GM18508 (cell line): ENCODE measurements around the gene FARS2.

ENCODE experiments used
- ATAC-seq: cut with Tn5 transposase; IDR thresholded peaks from one replicate; pipeline ENCODE4 v1.9.1; 2021; ENCODE audit warnings: moderate number of reproducible peaks; ENCODE audit not compliant: insufficient read depth, unreplicated experiment

The FARS2 gene

DNA sequence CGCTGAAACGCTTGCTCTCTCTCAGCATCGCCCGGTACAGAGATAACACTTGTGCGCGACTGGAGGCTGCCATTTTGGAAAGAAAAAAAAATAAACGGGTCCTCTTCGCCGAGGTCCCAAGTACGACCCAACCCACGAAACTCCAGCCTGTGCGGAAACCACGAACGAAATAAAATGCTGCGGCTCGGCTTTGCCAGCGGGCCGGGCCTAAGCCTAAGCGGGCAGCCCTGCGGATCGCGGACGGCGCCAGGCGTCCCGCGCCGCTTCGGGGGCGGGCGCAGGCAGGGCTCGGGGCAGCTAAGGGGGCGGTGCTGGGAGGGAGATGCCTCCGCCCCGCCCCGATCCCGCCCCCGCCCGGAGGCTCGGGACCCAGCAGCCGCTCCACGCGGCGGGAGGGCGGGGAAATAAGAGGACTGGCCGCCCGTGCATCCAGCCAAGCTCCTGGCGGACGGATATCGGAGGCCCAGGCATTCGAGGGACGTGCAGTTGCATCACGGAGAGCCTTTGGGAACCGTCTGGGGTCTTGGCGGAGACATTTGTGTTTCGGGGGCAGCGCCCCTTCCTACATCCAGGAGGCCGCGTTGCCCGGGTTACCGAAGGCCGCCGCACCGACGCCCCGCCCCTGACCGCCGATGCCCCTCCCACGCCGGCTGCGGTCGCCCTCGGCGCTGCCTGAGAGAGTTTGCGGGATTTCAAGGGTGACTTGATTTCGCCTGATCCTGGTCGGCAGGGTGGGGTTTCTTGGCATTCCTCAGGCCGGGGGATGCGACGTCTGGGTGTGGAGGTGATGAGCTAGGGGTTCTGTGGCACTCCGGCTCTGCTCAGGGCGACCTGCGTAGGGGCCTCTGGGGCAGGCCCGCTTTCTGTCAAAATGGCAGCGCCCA, at the start of gene FARS2, which contains the start of gene LYRM4:
Gene FARS2 (plus strand): TSS at position 853 of the 884 bp plus-strand sequence.
Gene LYRM4 (minus strand): TSS at position 290 of the 884 bp plus-strand sequence. CDS start 217 bp downstream, at position 73.
- peak; percentile 49 for ATAC-seq

DNA sequence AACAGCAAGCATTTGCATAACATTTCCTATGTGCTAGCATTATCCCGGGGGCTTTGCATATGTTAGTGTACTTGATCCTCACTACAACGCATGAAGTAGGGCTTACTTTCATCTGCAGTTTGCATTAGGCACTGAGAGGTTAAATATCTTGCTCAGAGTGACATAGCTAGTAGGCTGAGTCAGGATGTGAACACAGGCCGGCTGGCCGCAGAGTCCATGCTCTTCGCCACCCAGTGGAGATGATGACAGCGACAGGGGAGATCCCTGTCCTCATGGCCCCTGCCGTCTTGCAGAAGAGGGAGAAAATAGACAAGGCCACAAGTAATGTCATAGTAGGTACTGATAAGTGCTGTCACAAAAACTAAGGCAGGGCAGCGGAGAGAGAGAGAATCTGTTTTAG, 47.5 kb upstream of the FARS2 start:
- ATAC-seq, result no peak

DNA sequence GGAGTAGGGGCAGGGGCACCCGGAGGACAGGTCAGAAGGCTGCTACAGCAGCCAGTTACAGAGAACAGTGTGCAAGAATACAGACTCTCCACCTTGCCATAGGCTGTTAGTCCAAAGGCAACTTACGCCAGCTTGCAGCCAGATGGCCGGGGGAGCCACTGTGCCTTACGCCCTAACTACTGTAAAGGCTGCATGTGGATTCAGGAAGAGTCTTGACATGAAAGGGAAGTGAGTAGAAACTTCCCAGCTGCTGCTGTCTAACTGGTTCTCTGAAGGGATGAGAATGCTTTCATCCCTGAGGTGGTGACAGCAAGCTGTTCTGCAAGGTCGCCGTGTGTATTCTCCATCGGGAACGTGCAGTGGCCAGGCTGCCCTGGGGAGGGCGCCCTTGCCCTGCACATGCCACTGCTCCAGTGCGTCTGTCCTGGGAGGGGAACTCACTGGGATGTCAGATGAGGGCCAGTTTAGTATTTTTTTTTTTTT, 46.7 kb upstream of the FARS2 start:
- ATAC-seq, result no peak

DNA sequence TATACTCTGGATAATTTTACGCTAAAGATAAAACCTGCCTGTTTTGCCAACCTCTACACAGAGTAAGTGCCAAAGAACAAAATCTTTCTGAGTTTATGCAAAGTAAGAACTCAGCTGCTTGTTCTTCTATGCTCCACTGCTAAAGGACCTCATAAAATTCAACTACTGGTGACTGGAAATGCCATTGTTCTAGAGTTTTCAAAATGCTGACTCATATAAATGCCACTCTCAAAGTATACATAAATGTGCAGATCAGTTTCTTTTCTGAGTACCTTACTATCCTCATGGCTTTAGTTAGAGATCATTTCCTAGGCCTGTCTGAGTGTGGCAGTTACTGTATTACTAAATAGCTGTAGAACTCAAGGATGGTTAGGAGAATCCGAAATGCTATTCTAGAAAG, 46.2 kb upstream of the FARS2 start:
- no peak for ATAC-seq

DNA sequence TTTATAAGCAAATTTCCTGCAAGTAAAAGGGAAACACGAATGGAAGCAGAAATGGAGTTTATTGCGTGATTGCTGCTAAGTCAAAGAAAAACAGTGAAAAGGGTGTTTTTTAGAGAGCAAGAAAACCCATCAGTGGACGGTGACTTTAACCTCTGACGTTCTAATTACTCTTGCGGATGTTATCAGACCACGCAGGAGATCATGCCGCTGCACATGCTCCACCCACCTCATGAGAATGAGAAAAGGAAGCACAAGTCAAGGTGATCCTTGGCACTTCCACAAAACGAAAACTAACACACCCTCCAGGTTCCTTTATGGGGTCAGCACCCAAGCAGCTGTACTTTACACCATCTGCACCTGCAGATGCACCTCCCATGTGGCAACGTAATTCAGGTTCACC, 45.5 kb upstream of the FARS2 start:
- no peak for ATAC-seq

DNA sequence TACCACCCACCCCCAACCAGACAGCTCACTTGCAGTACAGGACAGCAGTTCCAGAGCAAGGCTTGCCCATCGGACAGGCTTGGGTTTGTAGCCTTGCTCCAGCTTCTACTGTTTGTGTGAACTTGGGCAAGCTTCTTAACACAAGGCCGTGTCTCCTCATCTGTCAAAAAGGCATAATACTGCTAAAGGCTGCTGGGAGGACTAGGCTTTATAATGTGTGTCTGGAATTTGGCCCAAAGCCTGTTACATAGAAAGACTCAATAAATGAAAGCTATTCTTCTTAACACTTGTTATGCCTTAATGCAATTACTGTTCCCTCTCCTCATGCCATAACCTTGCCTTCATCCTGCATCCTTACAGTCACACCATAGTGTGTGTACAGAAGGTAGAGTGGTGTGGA, 44.0 kb upstream of the FARS2 start:
- ATAC-seq, result no peak

DNA sequence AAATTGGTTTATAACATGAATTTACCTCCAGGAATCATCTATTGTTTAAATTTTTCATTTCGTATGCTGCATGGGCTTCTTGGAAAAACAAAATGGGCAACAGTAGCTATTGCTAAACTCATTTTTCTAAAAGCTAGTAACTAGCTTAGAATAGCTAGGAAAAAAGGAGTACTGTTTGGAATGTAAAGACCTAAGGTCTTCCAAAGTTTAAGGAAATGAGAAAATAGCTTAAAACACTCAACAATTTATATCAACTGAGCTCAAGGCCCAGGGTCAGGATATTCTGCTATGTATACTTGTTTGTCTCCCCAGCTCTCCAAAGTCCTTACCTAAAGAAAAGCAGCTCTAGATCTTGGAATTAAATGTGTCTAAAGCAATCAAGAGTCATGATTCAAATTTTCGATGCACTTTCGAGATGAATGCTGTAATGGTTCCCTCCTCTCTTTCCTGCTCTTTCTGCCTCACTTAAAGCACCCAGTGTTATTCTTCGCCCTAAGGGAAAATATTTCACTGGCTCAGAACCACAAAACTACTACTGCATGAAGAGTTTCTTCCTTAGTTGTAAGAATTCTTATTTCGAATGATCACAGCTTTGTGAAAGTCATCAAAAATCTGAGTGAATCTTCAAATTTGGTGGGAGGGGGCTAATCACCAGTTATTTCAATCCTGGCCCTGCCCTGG, 42.2 kb upstream of the FARS2 start:
- no peak for ATAC-seq

DNA sequence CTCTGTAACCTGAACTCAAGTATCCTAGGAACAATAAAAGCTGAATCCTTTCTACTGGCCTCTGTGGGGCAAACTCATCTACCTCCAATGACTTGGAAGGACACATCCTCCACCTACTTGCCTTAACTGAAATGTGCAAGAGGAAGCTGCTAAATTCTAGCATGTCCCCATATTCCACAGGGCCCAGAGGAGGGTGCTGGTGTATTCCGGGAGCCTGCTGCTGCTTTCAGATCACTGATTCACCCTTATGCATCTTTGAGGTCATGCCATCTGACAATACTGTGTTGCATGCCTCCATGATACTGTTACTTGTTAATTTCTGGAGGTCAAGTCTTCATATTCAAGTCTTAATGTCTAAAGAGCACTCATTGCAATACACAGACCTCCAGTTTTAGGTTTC, 40.9 kb upstream of the FARS2 start:
- no peak for ATAC-seq

DNA sequence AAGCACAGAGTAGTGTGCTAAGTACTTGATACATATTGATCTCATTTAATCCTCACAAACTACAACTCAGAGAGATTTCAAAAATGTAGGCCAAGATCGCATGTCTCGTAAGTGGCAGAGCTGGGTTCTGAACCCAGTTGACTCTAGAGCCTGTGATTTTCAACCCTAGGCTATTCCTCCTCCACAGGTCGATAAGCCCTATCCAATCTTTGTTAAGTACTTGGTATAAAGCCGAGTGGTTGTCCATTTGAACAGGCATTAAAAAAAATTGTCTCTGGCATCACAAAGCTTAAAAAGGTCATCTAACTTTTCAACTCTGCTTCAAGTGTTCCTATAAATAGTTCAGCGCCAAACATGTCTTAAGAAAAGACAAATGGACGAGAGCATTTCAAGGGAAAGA, 38.0 kb upstream of the FARS2 start:
- ATAC-seq, result no peak

DNA sequence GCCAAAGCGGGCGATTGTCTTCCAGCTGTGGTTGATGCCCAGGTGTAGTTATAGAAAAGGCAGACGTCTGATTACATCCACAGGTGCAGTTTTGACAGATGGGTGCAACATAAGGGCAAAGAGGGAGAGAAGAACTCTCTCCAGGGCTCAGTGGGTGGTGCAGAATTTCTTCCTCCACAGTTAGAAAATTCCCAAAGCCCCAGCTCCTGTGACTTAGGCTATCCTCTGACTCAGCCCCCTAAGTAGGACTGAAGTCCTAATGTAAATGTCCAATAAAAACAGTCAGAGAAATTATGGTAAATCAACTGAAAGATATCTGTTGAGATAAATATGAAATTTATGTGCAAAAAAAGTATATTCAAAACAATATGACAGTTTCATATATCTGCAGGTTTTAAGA, 32.0 kb upstream of the FARS2 start:
- ATAC-seq, result no peak

DNA sequence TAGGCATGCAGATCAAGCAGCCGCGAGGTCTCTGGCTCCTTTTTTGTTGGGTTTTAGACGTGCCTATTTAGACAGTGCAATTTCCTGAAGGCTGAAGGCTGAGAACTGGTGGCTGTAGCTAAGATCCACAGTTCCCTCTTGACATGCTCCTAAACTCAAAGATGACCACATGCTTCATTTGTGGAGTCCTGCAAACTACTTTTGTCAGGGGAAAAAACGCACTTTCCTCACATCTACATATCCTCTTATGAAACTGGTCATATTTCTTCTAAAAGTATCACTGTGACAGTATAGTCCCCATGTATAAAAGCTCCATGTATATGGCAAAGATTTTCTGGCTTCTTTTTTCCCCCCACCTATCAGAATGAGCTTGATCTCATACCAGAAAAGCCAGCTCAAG, 31.2 kb upstream of the FARS2 start:
- no peak for ATAC-seq

DNA sequence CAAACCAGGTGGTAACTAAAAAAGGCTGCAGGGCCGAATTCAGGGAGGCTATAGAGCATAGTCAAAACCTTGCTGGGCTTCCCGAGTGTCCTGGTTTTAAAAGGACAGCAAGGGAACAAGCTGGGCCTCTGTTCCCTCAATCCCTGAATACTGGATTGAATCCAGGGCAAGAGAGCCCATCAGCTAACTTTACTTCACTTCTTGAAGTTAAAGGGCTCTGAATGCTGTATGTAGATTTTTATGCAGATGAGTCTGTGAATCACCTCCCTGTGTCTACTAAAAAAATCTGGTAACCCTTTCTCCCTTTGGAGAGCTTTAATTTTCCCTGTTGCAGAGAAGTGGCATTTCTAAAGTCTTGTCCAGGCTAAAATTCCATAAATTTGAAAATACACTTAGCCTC, 30.0 kb upstream of the FARS2 start:
- ATAC-seq, result no peak

DNA sequence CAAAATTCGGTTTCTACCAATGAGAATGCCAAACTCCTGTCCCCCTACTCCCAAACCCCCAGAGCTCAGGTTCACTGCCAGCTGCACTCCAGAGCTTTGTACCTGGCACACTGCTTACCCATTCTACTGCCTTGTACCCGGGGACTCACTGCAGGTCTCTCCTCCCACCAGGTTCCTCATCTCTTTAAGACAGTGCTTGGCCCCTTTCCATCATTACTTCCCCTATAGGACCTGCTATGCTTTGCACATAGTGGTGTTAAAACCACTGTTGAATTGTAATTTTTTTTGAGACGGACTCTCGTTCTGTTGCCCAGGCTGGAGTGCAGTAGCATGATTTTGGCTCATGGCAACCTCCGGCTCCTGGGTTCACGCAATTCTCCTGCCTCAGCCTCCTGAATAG, 26.4 kb upstream of the FARS2 start:
- no peak for ATAC-seq

DNA sequence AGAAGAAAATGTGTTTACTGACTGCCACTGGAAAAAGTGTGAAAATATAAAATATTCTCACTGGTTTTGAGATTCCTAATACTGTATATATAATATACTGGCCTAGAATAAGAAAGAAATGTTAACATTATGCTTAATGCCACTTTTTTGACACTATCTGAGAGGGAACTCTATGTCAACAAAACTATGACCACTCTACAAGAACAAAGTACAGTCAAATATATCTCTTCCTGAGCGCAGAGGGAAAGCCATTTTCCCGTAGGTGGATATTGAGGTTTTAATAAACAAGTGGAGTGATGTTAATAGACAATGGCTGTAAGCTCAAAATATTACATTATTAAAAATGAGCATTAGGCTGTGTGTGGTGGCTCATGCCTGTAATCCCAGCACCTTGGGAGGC, 25.5 kb upstream of the FARS2 start:
- no peak for ATAC-seq

DNA sequence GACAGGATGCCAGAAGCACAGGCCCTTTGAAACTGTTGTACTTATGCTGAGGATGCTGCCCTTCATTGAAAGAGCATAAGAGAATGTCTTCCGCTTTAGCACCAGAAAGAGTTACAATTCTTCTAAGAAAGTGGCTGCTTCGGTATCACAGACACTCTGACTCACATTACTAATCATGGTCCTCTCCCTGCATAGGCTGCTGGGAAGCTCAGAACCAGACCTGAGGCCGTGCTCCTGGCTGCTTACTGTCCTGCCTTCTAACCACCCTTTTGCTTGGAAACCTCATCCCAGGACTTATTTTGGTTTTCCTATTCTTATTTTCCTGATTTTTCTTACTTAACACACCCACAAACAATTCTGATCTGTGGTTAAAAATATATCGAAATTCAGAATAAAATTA, 23.5 kb upstream of the FARS2 start:
- no peak for ATAC-seq

DNA sequence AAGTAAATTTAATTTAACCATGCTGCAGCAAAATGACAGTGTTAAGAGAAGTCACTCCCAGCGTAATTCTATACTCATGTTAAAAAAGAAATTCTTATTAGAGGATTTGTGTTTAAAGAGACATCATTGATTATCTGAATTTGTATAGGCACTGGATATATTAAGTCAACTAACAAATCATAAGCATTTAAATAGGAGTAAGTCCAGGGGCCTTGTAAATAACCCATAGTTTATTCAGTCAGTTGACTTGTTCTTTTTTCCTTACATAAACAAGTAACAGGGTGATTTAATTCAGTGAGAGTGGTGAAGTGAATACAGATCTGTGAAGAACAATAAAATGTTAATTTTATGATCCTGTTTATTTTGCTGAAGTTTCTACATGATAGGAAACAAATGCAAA, 23.0 kb upstream of the FARS2 start:
- ATAC-seq, result no peak

DNA sequence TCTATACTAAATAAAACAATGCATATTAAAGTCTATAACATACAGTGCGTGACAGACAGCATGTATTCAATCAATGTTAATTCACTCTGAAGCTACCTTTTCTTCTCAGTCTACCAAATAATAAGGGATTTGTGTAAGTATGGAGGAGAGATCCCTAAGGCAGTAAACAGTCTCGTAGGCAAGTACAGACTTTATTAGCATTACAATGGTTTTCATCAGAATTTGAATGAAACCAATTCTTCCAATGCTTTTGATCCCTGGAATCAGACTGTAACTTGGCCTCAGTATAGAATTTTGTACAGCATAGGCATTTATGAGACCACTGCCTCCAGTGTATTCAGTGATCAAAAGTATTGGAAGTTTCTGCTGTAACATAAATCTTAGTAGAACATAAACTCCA, 20.1 kb upstream of the FARS2 start:
- no peak for ATAC-seq

DNA sequence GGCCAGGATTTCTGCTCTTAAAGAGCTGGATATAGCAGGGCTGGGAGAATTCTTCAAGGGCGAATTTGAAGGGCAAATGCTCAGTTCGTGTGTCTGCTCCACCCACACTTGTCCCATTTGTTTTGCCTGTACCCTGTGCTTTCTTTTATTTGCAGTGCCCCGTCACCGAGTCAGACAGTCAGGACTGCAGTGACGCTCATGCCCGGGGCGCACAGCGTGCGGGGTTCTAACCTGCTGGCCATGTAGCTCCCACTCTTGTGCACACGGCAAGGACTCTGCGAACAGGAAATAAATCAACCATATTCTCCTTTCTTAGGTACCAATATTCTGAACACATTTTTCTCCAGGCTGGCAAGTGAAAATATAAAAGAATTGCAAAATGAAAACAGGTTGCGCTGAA, 18.2 kb upstream of the FARS2 start:
- no peak for ATAC-seq

DNA sequence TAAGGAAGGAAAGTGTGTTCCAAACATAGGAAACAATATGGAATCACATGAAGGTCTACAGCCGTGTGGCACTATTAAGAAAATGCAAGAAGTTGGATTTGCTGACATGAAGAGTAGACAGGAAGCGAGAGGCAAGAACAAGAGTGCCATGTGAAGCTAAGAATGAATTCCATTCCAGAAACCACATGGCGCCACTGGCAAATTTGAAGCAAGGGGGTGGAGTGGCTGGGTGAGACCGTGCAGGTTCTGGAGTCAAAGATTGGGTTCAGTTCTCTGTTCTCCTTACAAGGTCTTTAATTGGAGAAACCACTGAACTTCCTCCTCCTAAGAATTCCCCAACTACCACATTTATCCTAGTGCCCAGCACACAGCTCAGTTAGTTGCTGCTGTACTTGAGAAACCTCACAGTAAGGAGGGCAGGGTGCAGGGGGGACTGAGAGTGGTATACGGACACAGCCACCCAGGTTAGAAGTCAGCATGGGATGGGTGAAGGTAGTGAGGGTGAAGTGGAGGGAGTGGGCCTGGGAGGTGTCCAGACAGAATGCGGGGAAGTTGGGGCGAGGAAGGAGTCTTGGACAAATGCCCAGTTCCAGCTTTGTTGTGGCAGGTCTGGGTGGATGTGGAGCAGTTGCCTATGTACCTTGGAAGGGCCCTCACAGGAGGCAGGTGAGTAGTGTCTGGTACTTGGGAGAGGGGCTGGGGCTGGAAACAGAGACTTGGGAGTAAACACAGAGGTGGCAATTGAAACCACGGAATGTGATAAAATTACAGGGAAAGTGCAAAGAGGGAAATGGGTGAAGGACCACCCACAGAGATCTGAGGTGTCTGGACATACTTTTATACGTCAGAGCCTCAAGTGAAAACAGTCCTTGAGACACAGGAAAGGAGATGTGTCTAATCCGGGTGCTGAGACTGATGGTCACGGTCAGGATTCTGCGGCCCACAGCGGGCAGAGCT, 14.9 kb upstream of the FARS2 start:
- ATAC-seq, result no peak

DNA sequence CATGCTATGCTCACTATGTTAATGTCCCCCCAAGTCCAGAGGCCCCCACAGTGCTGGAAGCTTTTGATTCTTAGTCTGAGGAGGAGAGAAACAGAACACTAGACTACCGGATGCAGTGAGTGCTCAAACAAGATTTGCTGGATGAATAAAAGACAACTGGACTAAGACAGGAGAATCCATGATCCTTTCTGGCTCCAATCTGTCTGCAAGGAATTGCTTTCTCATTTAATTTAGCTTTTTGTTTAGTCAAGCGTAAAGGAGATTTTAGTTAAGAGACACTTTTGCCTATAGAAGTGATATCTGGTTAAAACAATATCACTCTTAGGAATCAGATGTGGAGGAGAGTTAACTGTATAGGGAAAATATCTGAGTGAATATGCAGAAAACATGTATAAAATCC, 14.1 kb upstream of the FARS2 start:
- ATAC-seq, result no peak
